ENCODE data around the gene GPR155.

DNA sequence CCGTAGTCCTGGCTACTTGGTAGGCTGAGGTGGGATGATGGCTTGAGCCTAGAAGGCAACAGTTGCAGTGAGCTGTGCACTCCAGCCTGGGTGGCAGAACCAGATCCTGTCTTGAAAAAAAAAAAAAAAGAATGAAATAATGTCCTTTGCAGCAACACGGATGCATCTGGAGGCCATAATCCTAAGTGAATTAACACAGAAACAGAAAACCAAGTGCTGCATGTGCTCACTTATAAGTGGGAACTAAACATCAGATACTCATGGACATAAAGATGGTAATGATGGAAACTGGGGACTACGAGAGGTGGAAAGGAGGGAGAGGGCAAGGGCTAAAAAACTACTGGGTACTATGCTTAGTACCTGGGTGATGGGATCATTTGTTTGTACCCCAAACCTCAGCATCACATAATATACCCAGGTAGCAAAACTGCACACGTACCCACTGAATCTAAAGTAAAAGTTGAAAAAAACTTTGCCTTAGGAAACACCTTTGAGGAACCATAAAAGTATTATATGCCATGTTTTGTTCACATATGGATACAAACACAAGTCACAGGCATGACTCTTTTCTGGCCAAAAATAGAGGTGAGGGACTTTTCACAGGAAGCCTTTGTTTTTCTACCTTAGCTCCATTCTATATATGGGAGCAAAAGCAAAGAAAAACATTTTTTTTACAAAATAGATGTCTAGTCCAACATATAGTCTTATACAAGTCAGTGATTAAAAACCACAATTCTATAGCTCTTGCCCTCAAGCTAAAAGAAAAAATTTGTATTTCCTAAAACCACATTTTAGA is 36.6 kb downstream of the GPR155 start:
- TF ChIP-seq, protein P1, sequence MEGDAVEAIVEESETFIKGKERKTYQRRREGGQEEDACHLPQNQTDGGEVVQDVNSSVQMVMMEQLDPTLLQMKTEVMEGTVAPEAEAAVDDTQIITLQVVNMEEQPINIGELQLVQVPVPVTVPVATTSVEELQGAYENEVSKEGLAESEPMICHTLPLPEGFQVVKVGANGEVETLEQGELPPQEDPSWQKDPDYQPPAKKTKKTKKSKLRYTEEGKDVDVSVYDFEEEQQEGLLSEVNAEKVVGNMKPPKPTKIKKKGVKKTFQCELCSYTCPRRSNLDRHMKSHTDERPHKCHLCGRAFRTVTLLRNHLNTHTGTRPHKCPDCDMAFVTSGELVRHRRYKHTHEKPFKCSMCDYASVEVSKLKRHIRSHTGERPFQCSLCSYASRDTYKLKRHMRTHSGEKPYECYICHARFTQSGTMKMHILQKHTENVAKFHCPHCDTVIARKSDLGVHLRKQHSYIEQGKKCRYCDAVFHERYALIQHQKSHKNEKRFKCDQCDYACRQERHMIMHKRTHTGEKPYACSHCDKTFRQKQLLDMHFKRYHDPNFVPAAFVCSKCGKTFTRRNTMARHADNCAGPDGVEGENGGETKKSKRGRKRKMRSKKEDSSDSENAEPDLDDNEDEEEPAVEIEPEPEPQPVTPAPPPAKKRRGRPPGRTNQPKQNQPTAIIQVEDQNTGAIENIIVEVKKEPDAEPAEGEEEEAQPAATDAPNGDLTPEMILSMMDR (IDR thresholded peaks at IDR 0.05; ENCODE audit: borderline replicate concordance, extremely low read depth, low read length, poor library complexity, severe bottlenecking): no peak
- TF ChIP-seq EZH2 (IDR thresholded peaks at IDR 0.05; ENCODE audit: borderline replicate concordance, low read depth, low read length, severe bottlenecking): no peak

Data from DND-41 (cell line).